Upper lobe of left lung (tissue), 4 donors: Measurements from ENCODE around the gene PPP2CA.

Experiments
- CTCF ChIP-seq, 6 experiments: fragments of 450-650 bp in 4 of 6; fragments of 200-600 bp in 2 of 6; sonication (generic) in 2 of 6; IDR thresholded peaks; one replicate each; pipeline ENCODE4 v1.5.1; 2016 to 2019; ENCODE audit warnings: antibody characterized with exemption in 6 of 6
- EP300 ChIP-seq, 4 donors: sonication (generic); formaldehyde crosslinking; IDR thresholded peaks; one replicate each; pipeline ENCODE4 v1.5.1; 2017; ENCODE audit warnings: antibody characterized with exemption in 4 of 4, control low read depth in 2 of 4
- POLR2A ChIP-seq, 4 donors: fragments of 450-650 bp; IDR thresholded peaks; one replicate each; pipeline ENCODE4 v1.5.1; 2016 to 2017; ENCODE audit warnings: antibody characterized with exemption in 4 of 4, mild to moderate bottlenecking in 2 of 4
- POLR2AphosphoS5 ChIP-seq, 2 donors: sonication (generic); formaldehyde crosslinking; IDR thresholded peaks; one replicate each; pipeline ENCODE4 v1.5.1; 2017; ENCODE audit warnings: antibody characterized with exemption in 2 of 2

- TF ChIP-seq CTCF (IDR thresholded peaks at IDR 0.05) (no peak), POLR2AphosphoS5 (IDR thresholded peaks at IDR 0.05) (no peak), POLR2A (IDR thresholded peaks at IDR 0.05) (no peak), EP300 (IDR thresholded peaks at IDR 0.05) (no peak)
Observed at GRCh38 chr5:134148986-134149539, 76.8 kb downstream of the PPP2CA start.
